Gastroesophageal sphincter (tissue), 3 donors: ENCODE measurements around the gene FLT3.

Source experiments
- EP300 ChIP-seq: sonication (generic); formaldehyde crosslinking; IDR thresholded peaks from one replicate; pipeline ENCODE4 v1.6.1; 2017; ENCODE audit warnings: antibody characterized with exemption, mild to moderate bottlenecking
- POLR2A ChIP-seq, 2 donors: fragments of 450-650 bp; IDR thresholded peaks; one replicate each; pipeline ENCODE4 v1.6.1; 2017; ENCODE audit warnings: antibody characterized with exemption in 2 of 2, mild to moderate bottlenecking in 2 of 2, moderate library complexity in 1 of 2
- TF ChIP-seq, protein P1 (sequence below), 4 experiments: fragments of 200-600 bp in 2 of 4; fragments of 450-650 bp in 2 of 4; sonication (generic) in 1 of 4; IDR thresholded peaks; one replicate each; pipeline ENCODE4 v1.5.1; 2017 to 2019; ENCODE audit warnings: antibody characterized with exemption in 4 of 4, mild to moderate bottlenecking in 2 of 4, moderate library complexity in 2 of 4

DNA sequence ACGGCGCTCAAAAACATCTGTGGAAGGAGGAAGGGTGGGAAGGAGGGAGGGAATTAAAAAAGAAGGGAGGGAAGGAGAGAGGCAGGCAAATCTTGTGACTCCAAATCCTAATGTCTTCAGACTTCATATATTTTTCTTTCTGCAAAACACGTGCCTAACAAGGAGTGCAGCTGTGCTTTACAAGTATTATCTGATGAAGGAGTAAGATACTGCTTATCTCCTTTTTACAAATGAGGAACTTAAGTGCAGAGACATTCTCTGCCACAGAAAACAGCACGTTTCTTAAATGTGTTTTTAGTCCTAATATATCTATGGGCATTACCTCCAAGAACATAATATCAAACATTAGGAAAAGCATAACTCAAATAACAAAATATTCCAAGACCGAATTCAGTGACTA is 6.5 kb downstream of the FLT3 start:
- TF ChIP-seq, protein P1, sequence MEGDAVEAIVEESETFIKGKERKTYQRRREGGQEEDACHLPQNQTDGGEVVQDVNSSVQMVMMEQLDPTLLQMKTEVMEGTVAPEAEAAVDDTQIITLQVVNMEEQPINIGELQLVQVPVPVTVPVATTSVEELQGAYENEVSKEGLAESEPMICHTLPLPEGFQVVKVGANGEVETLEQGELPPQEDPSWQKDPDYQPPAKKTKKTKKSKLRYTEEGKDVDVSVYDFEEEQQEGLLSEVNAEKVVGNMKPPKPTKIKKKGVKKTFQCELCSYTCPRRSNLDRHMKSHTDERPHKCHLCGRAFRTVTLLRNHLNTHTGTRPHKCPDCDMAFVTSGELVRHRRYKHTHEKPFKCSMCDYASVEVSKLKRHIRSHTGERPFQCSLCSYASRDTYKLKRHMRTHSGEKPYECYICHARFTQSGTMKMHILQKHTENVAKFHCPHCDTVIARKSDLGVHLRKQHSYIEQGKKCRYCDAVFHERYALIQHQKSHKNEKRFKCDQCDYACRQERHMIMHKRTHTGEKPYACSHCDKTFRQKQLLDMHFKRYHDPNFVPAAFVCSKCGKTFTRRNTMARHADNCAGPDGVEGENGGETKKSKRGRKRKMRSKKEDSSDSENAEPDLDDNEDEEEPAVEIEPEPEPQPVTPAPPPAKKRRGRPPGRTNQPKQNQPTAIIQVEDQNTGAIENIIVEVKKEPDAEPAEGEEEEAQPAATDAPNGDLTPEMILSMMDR (IDR thresholded peaks at IDR 0.05) = no peak
- TF ChIP-seq EP300 (no peak), POLR2A (IDR thresholded peaks at IDR 0.05) (no peak)
